ENCODE measurements around the gene MACROD2. TPM values are rescaled to one million over a fixed set of nuclear protein-coding genes. Genes with fewer than 3 reads are reported as not detected.

The MACROD2 gene
- total RNA-seq, 1 experiment from 2014 or later: 0.24 TPM

DNA sequence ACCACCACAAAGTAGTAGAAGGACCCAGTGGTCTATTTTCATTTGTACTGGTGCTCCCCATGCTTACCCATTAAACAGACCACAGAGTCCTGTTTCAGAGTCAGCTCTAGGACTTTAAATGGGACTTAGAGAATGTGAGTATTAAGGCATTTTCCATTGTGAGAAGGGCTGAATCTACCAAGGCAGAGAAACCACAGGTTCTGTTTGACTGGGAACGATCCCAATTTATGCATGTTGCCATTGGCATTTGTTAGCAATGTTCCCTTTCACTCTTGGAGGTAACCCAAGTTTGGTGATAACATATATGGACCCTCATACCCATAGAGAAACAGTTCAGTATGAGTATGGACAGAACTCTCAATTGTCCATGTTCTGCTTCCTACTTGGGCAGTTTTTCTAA, 1905.1 kb downstream of the MACROD2 start:
- no peak for DNase-seq (ENCODE audit: low read depth)

DNA sequence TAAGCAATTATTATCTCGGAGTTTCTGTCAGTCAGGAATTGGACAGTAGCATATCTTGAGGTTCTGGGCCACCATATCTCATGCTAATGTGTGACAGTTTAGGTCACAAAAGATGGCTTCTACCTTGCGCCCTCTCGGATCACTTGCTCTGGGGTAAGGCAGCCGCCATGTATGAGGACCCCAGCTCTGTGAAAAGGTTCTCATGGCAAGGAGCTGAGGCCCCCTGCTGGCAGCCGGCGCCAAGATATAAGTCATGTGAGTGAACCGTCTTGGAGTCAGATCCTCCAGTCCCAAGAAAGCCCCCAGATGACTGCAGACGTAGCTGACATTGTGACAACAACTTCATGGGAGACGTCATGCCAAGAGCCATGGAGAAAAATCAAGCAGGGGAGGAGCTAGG, 1907.2 kb downstream of the MACROD2 start:
- DNase-seq (ENCODE audit: low read depth): no peak

DNA sequence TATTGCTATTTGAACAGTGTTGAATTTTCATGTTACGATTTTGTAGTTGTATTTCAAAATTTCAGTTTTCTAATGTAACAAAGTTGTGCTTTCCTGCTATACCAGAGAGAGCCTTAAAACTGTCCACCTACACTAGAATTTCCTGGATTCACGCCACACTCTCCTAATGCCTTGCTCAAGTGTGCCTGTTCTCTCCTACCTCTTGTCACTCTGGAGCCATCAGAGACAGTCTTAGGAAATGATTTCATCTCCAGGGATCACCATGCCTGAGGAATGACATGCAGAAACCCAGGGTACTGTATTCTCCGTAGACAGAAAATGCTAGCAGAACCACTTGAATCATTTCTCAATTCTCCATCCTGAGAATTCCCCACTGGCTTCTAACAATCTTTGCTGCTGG, 1910.3 kb downstream of the MACROD2 start:
- no peak for DNase-seq (ENCODE audit: low read depth)

DNA sequence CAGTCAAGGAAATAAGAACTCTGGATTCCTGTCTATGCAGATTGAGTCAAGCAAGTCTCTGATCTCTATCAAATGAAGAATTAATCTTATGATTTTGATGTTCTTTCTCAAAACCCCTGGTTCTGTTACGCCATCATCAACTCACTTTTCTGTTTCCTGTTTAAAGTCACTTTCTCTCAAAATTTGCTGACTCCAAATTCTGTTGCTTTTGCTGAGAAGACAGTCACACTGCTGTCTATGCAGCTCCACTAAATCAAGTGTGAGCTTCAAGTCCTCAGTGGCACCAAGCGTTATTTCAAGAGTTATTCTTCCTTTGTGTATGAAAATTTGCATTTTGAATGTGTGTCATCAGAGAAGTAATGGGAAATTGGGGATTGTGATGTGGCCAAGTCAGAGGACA, 1914.7 kb downstream of the MACROD2 start:
- no peak for DNase-seq (ENCODE audit: low read depth)

DNA sequence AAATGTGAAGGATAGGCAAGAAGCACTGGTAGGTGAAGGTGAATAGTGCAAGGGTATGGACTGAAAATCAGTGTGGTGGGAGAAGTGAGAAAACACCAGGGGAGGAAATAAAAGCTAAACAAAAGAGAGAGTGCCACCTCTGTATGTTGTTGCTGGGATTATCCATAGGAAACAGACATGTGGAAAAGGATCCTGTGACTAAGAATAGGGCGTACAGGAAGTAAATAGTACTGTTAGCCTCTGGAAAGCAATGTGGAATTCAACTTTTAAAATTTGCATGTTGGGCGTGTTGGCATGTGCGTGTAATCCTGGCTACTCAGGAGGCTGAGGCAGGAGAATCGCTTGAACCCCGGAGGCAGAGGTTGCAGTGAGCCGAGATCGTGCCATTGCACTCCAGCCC, 1916.3 kb downstream of the MACROD2 start:
- no peak for DNase-seq (ENCODE audit: low read depth)

DNA sequence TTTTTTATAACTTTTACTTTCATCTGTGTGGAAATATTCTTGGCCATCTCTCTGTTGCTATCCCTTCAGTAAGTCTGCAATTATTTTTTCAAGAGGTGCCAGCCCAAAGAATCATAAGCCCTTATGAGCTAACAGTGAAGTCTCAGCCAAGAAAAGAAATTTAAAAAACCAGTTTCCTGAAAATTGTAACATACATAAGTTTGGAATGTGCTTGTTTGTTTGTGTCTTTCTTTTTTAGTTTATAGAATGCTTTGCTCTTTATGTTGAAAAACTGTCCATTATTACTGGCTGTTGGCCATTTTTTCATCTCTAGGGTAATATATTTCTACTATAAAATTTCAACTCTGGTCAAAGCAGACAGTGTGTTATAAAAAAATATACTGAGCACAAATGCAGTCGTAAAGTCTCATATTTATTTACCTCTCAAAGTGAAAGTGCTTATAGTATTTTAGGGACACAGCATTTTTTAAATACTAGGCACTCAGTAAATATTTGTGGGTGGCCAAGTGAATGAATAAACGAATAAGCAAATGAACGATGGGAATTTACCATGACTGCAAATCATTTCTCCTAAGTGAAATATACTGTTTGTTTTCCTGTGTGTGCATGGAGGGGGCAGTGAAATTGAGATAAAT, 1918.2 kb downstream of the MACROD2 start:
- DNase-seq (ENCODE audit: low read depth): no peak

DNA sequence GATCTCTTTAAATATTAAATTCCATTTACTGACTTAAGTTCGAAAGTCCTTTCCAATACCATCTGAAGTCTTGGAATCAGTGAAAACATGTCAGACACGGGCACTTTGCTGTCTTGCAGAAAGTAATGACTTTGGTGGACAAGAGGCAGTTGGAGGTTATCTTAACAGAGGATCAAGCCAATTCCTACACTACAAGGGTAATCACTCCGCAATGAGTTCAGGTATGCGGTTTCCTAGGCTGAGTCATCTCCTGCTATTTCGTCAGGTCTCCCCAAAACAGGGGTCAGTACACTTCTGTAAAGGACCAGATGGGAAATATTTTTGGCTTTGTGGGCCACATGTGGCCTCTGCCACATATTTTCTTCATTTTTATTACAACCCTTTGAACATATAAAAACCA, 1921.3 kb downstream of the MACROD2 start:
- peak; percentile 21 for DNase-seq (ENCODE audit: low read depth)

DNA sequence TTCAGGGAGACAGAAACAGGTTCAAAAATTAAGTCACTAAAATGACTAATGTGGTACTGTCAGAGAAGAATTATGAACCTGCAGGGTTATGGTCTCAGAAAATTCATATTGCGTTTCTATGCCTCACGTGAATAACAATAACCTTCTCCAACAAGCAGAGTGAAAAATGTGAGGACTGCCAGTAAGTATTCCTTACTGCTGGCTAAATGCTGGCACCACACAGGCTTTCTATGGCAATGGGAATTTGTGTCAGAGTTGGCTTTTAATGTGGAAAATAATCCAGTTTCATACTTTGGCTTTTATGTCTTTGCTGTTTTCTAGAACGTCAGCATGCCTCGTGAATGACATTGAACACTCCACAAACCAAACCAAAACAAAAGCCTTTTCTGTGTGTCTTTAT, 1922.0 kb downstream of the MACROD2 start:
- DNase-seq (ENCODE audit: low read depth): no peak

DNA sequence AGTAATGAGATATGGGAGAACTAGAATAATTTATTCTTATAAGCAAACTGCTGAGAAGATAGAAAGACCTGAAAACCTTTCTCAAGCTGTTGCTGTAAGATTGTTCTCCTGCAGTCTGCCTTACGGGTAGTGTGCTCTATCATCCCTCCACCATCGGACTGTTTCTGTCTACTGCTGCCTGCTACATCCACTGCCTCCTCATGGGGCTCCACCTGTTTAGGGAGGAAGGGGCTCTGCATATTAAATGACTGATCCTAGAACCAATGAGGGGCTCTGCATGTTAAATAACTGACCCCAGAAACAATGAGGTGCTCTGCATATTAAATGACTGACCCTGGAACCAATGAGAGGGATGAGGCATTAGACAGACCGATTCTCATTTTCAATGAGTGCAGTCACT, 1923.3 kb downstream of the MACROD2 start:
- no peak for DNase-seq (ENCODE audit: low read depth)

DNA sequence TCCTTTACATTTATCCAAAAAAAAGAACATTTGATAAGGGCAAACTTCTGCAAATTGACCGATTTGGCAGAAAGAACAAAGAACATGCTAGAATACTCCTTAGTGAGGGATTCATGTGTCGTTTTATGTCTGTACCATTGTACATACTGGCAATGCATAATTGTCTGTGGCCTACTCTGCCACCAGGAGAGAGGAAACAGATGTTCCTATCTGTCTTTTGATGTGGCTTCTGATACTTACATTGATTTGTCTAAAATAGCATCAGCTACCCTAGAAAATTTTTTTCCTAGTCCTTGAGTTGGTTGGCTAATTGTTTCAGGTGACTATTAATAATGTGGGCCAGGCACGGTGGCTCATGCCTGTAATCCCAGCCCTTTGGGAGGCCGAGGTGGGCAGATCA, 1923.8 kb downstream of the MACROD2 start:
- no peak for DNase-seq (ENCODE audit: low read depth)

DNA sequence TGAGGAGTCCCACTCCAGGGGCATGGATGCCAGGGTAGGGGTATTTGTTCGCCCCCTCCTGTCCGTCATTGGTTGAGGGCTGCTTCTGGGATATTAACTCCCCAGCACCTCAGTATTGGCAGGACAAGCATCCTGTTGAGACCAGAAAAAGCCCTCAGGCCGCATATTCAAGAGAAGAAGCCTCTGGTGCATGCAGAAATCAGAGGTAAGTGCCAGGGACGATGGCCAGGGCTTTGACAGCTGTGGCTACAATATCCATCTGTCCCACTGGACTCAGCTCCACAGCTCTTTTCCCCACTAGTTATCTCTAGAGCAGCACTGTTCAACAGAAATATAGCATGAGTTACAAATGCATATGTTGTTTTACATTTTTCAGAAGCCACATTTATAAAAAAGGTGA, 1926.6 kb downstream of the MACROD2 start:
- no peak for DNase-seq (ENCODE audit: low read depth)

DNA sequence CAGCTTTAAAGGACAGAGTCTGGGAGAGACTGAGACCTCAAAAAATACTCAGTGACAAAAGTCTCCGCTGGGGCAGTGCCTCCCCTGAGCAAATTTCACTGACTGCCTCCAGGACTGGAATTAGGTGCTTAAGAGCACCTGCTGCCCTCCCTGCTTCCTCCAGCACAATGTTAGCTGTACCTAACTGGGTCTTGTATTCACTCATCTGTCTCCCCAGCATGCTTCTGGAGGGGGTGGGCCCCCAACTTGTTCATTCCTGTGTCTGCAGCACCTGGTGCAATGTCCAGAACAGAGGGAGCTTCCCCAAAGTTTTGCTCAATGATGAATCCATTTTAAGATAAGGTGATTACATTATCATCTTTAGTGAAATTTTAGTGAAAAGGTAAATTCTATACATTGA, 1927.2 kb downstream of the MACROD2 start:
- DNase-seq (ENCODE audit: low read depth): no peak

DNA sequence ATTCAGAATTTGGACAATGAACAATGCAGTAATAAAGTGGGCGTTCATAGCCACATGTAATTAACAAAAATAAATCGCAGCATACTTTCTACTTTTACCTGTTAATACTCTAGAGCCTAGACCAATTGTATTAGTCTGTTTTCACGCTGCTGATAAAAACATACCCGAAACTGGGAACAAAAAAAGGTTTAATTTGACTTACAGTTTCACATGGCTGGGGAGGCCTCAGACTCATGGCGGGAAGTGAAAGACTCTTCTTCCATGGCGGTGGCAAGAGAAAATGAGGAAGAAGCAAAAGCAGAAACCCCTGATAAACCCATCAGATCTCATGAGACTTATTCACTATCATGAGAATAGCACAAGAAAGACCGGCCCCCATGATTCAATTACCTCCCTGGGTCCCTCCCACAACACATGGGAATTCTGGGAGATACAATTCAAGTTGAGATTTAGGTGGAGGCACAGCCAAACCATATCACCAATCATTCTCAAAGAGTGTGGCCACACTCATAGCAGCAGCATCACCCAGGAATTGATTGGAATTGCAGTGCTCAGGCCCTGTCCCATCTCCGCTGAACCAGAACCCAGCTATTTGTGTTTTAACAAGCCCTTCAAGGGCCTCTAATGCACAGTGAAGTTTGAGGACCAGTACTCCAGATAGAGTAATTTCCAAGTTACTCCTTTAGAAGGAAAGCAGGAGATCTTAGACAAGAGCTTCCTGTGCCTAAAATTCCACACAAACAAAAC, 1927.9 kb downstream of the MACROD2 start:
- no peak for DNase-seq (ENCODE audit: low read depth)

DNA sequence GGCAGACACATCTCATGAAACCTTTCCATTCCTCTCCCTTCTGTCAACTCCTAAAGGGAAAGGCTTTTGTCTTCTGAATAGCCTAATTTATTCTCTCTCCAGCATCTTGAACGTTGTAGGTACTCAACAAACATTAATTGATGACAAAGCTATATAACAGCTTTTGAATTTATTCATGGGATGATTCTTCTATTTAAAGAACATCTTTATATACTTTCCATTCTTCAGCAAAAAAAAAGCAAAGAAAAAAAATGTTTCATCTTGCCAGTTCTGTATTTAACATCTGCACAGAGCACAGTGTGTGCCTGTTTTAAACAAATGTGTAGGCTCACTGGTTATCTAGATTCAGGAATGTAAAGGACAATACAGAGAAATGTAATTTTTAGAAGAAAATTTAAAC, 1929.2 kb downstream of the MACROD2 start:
- DNase-seq (ENCODE audit: low read depth): no peak

DNA sequence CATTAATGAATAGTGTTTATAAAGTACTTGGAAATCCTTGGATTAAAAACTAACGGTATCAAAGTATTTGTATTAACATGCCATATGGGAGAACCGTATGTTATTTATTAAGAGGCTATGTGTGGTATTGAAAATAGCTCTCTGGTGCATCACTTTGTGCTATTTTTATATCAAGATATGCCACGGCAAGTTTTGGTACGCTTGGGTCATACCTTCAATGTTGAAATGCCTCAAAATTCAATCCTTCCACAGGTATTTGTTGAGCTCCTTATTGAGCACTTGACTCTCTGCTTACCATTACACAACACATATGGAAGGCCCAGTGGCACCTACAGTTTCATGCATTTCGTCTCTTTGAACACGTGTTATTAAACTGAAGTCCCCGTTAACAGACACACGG, 1930.1 kb downstream of the MACROD2 start:
- no peak for DNase-seq (ENCODE audit: low read depth)

DNA sequence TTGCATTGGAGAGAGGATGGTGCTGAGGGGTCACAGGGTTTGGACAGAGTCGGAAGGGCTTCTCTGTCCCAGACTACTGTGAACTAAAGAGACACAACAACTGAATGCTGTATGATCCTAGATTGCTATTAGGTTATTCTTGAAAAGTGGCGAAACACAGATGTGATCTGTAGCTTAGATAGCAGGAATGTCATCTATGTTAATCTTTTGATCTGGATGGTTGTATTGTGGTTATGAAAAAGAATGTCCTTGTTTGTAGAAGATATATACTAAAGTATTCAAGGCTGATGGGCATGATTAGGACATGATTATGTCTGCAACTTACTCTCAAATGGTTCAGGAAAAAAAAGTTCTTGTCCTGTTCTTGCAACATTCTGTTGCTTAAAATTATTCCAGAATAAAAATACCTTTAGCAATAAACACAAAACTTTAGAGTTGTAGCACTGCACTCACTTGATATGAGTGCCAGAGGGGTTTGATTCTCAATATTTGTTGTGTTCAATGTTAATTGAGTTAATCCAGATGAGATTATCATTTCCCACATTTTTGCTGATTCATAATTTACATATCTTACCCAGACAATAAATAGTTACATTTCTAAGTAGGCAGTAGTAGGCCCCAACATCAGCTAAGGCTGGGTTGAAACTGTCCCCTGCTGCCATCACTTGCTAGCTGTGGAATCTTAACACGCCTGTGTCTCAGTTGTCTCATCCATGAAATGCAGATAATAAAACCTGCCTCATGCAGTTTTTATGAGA, 1932.8 kb downstream of the MACROD2 start:
- DNase-seq (ENCODE audit: low read depth): no peak

DNA sequence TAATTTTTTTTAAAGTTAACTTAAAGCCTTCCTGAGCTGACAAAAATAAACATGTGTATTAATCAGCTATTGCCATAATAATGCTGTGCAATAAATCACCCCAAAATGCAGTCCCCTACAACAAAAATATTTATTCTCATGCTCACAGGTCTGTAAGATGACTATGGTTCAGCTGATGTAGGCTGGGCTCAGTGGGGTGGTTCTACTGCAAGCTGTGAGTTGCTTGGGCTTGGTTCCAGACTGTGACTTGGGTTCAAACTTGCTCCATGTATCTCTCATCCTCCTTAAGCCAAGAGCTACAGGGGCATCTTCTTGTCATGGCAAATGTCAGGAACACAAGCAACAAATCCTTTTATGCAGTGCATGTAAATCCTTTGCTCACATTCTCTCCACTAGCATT, 1933.6 kb downstream of the MACROD2 start:
- DNase-seq (ENCODE audit: low read depth): no peak

DNA sequence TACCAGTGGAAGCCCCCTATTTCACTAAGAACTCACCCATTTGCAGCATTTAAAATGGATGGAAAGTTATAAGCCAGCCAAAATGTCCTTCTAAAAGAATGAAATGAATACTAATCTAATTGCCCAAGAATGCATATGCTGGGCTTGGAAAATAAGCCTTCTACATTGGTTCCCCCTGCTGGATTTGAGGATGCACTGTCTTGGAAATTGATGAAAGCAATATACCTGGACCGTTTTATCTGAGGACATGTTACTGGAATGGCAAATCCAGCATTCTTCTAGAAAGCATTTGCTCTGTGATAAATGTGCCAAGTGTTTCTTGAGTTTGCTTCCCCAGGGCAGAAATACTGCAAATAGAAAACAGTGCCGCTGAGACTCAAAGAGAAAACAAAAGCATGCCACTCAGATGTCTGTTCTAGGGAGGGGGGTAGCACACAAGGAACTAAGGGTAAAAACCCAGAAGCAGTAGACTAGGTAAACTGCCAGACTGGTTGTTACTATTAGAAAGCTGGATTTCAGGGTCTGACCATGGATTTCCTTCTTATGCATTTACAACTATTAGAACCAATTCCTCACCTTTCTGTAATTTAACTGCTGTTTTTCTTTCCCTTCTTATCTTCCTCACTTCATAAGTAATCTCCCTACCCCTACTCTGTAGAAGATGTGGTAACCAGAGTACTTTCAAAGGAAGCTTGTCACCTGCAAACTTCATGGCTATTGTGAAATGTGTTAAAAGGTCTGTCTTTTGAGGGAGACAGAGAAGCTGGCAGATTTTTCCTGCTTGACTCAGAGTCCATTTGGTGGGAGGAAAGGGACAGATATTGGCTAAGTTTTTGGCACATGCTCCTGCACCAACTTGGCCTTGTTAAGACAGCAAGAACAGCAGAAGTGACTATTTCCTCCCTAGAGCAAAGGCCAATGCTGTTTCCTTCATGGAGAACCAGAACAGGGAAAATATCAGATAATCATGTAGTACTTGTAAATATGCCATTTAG, 1935.3 kb downstream of the MACROD2 start:
- DNase-seq (ENCODE audit: low read depth): no peak

DNA sequence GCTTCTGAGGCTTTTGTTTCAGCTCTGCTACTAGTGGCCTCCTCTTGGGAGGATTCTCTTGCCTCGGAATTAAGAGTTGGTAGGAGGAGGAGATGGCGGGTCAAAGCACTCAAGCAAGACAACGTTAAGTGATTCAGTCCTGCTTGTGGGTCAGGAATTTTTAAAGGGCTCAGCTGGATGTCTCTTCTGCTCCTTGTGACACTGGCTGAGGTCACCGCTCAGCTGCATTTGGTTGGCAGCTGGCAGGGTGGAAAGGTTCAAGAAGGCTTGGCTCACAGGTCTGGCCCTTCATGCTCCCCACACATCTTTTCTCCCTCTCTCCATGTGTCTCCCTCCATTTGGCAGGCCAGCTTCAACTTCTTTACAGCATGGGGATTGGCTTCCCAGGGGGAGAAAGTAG, 1936.6 kb downstream of the MACROD2 start:
- no peak for DNase-seq (ENCODE audit: low read depth)

DNA sequence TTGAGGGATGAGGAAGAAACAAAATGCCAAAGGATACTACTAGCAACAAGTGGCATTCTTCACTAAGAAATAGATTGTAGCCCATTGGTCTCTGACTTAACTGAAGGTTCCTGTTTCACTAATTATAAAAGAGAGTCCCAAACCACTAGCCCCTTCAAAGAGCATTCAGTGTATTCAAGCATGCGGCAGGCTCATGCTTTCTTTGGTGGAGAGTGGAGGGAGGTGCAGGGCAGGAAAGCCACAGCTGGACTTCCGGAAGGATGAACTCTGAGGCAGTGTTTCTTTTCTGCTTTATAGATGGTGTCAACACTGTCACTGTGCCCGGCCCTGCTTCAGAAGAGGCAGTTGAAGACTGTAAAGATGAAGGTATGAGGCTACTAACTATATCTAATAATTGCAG, 1941.9 kb downstream of the MACROD2 start:
- no peak for DNase-seq (ENCODE audit: low read depth)

DNA sequence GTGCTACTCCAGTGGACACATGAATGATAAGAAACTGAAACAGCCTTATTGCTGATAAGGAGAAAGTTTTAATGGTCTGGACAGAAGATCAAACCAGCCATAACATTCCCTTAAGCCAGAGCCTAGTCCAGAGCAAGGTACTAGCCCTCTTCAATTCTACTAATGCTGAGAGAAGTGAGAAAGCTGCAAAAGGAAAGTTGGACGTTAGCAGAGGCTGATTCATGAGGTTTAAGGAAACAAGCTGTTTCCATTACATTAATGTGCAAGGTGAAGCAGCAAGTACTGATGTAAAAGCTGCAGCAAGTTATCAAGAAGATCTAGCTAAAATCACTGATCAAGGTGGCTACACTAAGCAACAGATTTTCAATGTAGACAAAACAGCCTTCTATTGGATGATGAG, 1943.5 kb downstream of the MACROD2 start:
- no peak for DNase-seq (ENCODE audit: low read depth)

DNA sequence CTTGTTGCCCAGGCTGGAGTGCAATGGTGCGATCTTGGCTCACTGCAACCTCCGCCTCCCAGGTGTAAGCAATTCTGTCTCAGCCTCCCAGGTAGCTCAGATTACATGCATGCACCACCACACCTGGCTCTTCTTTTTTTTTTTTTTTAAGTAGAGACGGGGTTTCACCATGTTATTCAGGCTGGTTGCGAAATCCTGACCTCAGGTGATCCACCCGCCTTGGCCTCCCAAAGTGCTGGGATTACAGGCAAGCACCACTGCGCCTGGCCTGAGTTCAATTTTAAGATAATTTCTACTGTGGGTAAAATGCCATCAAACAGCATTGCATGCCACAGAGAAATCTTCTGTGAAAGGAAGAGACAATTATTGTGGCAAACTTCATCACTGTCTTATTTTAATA, 1944.8 kb downstream of the MACROD2 start:
- DNase-seq (ENCODE audit: low read depth): no peak

Data from RPMI7951 (cell line).